Lung microvascular endothelial cell (primary cell): ENCODE measurements around the gene GAMT. TPM values are rescaled to one million over a fixed set of nuclear protein-coding genes. Genes with fewer than 3 reads are reported as not detected.

Source experiments
- DNase-seq, 2 donors: peaks; one replicate each; pipeline versions ENCODE4 v3.0.0 to v3.0.0-alpha.2; 2010; ENCODE audit warnings: low read depth in 2 of 2
- total RNA-seq: library from RNA; depleted of rRNA; stranded (reverse); fragments of >200 nt; gene quantifications from 2 replicates; pipeline ENCODE4 v1.2.1, GENCODE V29; 2014

Gene GAMT
- total RNA-seq, result 8.3 and 12.6 TPM in 2 replicates

DNA sequence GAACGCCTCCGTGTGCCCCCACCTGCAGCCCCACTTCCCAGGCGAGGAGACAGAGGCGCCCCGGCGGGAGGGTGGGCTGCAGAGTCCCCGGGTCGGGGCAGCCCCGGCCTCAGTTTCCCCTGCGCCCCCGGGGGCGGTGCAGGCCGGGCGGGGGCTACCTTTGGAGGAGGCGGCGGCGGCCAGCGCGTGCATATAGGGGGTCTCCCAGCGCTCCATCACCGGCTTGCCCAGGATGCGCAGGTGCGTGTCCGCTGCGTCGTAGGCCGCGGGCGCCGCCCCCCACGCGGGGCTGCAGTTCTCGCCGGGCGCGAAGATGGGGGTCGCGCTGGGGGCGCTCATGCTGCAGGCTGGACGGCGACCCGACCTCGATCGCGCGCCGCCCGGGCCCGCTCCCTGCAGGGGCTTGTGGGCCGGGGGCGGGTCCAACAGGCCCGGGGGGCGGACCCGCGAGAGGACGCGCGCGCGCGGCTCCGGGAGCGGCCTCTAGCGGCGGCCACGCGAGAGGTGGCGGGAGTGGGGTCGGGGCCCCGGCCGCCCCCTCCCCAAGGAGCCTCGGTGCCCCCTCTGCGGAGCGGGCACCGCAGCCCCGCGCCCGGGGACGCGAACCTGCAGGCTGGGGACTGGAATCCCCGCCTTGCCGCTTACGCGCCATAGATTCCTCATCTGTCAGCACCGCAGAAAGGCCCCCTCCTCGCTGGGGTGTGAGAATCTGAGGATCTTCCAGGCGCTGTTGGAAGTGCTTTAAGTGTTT lies at the start of gene GAMT:
Gene GAMT (minus strand): TSS at position 405 of the 751 bp plus-strand sequence. CDS start 66 bp downstream, at position 339.
- peak in 1 of 2 donors; percentile 62 for DNase-seq

DNA sequence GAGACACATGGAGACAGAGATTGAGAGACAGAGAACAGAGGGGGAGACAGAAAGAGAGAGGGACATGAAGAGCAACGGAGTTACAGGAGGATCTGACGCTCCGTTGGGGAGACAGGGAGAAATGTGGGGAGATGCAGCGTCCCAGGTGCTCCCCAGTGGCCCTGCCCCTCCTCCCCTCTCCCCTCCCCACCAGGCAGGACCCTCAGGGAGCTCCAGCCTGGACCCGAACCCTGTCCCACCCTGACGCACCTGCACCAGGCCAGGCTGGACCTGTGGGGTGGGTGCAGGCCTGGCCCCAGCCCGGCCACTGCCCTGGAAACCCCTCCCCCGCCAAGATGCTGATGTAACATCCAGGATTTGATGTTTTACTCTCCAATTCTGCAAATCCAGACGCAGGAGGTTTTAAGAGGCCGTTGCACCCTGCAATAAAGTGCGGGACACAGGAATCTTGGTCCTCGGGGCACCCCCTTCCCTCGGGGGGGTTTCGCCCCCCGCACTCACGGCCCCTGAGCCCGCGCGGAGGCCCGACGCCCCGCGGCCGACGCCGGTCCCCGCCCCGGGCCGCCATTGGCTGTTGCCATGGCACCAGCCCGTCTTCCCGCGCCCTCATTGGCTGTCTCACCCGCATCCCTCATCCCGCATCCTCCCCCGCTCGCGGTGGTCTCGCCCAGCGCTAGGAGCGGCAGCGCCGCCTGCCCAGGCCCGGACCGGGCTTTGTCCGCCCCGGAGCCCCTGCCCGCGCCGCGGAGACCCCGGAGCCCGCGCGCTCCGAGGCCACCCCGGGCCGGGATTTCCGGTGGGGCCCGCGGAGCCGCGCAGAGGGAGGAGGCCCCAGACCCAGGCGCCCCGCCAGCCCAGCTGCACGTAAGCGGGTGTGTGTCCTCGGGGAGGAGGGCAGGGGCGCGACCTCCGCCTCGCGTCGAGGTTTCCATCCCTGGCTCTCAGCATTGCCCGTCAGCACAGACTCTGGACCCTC lies 48.4 kb upstream of the GAMT start, which contains the start of gene APC2:
Gene APC2 (plus strand): TSS at position 655 of the 976 bp plus-strand sequence. CDS start 2,881 bp downstream, outside the sequence.
- peak in 1 of 2 donors; percentile 44 for DNase-seq

DNA sequence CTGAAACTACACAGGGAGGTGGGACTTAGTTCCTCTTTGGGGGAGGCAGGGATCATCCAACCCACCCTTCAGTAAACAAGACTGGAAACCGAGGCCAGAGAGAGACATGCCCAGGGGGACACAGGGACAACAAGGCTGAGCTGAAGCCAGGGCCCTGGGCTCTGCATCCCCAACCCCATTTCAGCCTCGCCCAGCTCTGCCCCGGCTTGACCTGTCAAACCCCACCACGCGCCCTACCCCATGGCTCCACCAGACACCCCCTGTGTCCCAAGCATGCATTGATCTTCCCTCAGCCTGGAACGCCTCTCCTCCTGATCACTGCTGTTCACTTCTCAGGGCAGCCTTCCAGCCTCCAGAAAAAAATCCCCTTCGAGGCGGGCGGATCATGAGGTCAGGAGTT lies 46.6 kb upstream of the GAMT start:
- DNase-seq, result no peak

DNA sequence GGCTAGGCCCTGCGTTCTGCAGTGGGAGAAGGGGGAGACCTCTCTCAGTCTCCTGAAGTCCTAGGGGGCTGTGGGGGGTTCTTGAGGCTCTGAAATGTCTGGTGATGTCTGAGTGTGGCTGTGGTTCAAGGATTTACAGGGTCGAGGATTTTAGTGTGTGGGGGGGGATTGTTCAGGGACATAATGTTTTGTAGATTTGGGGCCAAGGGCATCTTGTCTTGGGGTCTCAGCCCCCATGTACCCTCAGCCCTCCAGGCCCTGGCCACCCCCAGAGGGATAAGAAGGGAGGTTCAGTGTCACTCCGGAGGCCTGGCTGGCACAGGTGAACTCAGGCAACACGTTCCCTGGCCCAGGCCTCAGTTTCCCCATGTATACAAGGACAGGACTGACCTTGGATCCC lies 46.2 kb upstream of the GAMT start:
- no peak for DNase-seq

DNA sequence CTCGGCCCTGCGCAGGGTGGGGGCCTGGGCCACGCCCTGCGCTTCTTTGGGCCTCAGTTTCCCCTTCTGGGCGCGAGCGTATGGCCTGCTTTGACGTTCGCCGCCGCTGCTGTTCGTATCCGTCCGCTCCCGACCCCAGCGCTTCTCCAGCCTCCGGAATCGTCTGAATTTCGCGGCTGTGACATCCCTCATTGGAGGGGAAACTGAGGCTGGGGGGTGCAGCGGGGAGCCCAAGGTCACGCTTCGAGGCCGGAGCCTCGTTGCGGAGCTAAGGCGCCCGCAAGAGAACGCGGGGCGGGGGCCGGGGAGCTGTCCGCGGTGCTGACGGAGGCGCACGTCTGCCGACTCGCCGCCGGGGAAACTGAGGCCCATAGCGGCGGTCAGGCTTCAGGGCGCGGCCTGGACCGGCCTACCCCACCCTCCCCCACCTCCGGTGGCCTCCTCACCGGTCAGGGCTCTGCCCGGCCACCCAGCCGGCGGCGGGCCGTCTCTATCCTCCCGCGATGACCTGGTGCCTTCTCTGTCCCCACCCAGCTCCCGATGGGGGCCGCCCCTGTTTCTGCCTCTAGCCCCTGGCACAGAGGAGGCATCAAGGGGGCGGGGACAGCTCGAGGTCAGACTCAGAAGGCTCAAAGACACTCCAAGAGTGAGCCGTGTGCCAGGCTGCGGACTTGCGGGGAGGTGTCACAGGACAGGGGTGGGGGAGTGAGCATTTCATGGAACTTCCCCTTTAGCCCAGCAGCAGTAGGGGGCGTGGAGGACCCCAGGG lies 45.6 kb upstream of the GAMT start:
- no peak for DNase-seq

DNA sequence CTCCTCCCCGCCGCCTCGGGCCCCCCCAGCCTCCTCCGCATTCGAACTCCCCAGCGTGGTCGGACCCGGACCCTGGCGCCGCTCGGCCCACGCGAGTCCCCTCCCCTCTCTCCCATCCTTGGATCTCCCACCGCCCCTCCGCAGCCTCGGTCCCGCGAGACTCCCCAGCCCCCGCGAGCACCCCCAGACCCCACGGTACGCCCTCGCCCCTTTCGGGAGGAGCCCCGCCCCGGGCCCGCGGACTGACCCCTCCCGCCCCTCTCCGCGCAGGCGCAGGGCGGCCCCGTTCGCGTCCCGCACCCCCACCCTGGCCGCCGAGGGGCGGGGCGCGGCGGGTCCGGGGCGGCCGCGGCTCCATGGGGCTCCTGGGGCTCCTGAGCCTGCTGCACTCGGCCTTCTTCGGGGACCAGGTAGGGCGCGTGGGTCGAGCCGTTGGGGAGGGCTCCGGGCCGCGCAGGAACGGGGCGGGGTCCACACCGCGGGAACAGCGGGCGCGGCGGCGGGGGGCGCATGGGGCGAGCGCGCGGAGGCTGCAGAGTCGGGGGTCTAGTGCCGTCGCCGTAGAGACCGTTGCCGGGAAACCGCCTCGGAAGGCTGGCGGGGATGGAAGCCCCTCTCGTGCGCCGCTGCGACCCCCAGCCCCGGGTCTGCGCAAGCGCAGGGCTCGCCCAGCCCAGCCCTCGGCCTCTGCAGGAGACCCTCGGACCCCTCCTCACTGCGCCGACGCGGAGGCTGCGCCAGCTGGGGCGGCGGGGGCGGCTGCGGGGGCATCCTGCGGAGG lies 44.8 kb upstream of the GAMT start:
- no peak for DNase-seq

DNA sequence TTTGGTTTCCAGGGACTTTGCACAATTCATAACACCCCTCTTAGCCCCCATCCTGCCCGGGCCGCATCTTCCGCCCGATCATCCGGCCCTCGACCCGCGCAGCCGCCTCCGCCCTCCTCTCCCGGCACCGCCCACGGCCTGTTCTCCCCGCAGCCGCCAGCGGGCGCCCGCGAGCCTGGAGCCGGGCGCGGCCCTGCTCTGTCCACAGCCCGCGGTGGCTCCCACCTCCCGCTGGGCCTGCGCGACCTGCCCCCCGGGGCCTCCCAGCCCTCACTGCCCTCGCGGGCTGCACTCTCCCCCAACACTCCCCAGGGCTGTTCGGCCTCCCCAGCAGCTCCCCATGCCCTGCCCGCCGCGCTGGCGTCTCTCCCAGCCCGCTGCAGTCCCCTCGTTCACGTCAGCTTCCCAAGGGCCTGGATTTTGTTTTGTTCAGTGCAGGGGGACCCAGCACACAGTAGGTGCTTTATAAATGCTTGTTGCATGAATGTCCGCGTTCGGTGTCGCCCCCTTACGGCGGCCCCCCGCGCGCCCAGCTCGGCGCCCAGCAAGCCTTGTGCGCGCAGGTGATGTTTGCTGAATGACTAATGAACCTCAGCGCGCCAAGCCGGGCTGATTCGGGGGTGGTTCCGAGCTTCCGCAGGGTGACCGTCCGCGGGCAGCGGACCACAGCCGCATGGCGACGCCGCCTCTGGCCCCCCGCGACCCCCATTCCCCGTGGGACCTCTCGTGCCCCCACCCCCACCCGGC lies 44.0 kb upstream of the GAMT start:
- peak; percentile 39 to 60 for DNase-seq

DNA sequence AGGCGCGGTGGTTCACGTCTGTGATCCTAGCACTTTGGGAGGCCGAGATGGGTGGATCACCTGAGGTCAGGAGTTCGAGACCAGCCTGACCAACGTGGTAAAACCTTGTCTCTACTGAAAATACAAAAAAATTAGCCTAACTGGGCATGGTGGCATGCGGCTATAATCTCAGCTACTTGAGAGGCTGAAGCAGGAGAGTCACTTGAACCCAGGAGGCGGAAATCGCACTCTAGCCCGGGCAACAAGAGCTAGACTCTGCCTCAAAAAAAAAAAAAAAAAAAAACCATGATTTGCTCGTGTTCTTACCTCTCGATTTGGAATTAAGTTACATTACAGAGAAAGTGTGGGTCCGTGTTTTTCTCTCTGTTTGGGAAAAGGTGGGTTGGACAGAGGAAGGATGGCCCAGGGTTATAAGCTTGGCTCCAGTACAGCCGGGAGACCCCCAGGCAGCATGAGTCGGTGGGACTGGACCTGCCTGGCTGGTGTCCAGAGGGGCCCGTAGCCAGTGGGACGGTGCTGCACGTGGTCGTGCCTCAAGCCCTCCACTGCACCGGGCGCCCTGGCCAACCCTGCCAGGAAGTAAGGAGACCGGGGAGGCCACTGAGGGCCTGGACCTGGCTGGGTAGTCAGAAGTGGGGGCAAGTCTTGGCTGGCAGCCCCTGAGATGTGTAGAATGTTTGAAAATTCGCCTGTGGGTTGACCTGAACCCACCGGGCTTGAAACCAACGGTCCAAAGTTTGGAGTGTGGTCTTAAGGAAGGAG lies 40.5 kb upstream of the GAMT start:
- no peak for DNase-seq

DNA sequence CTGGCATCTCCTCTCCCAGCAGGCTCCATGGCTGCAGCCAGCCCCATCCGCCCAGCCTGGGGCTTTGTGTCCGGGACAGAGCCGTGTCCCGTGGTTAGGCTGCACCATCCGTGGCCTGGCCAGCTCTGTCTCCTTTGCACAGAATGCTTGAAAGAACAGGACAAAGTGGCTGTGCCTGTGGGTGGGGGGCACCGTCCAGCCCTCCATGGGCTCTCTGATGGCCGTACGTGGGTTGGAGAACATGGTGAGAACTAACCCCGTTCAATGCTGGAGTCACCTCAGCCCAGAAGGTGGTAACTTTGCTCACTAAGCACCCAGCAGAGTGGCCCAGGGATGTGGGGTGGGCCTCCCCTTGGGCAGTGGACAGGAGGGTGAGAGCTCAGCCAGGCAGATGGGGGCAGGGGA lies 39.7 kb upstream of the GAMT start:
- DNase-seq, result no peak

DNA sequence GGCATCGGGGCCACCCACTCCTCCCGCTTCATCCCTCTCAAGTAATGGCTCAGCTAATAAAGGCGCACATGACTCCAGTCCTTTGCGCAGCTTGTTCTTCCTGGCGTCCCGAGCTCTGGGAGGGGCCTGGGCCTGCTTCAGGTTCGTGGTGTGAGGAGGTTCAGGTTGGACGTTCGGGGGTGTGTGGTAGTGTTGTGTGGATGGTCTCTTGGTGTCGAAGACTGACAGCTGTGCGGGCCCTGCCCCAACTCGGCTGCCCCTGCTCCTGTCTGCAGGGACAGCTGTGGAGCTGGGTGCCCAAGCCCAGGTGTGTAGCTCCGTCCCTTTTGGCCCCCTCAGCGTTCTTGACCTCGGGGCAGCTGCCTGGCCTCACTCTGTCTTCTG lies 39.1 kb upstream of the GAMT start:
- no peak for DNase-seq

DNA sequence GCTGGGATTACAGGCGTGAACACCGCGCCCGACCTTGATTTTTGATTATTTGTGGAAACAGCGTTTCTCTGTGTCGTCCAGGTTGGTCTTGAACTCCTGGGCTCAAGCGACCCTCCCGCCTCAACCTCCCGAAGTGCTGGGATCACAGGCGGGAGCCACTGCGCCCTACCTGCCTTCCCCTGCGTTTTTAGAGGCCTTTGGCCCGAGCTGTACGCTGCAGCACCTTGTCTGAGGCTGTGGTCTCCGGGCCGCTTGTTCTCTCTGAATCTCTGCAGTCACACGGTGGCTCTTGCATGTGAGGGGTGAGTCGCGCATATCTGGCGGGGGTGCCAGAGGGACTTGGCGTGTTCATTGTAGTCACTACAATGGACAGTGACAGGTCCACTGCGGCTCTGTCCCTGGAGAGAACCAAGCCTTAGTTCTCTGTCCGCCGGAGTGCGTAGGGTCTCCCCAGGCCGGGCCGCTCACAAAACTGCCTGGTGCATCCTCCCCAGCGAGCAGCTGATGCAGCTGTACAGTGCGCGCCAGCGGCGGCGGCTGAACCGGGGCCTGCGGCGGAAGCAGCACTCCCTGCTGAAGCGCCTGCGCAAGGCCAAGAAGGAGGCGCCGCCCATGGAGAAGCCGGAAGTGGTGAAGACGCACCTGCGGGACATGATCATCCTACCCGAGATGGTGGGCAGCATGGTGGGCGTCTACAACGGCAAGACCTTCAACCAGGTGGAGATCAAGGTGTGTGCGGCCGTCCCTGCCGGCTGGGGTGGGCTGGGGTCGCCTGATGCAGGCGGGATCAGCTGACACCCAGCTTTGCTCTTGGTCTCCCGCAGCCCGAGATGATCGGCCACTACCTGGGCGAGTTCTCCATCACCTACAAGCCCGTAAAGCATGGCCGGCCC lies 38.4 kb upstream of the GAMT start:
- peak; percentile 30 to 49 for DNase-seq

DNA sequence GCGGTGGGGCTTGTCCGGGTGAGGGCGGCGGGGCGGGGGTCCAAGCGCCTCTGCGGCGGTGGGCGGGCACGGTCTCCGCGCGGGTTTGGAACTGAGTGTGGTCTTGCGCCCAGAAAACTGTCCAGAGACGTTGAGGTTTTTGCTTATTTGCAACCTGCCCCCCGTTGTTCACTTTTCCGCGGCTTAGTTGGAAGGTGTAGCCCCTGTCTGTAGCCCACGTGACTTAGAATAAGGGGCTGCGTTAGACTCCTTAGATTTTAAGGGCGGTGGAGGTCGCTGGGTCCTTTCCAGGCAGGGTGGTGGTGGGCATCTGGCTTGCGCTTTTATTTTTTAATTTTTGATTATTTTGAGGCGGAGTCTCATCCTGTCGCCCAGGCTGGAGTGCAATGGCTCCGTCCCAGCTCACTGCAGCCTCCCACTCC lies 37.6 kb upstream of the GAMT start:
- no peak for DNase-seq

DNA sequence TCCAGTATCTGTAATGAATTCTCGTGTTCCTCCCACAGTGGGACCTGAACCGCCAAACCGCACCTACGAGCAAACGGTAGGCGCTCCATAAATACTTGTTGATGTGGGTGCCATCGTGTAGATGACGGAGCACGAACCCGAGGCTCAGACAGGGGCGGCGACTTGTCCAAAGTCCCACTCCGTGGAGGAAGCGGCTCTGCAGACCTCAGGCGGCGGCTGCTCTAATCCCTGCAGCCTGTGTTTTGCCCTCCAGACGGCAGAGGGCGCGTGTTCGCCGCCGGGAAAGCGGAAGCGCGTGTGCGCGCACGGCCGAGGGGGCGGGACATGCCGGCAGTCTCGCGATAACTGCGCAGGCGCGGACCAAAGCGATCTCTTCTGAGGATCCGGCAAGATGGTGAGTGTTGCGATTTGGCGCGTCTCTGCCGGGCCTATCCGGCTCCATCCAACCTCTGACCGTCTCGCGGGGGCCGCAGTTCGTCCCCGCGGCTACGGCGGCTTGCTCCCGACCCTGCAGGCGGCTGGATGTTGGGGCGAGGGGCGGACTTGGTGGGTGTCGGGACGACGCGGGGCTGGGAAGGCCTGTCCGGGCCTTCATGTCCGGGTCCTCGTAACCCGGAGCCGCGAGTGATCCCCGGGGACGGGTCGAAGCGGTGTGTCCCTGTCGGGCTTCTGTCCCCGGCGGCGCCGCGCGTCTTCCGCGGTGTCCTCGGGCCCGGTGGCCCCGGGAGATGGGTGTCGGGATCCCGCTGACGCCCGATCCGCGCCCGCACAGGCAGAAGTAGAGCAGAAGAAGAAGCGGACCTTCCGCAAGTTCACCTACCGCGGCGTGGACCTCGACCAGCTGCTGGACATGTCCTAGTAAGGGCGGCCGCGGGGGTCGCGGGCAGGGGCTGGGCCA lies 36.9 kb upstream of the GAMT start, which contains the start of gene RPS15:
Gene RPS15 (plus strand): TSS at position 362 of the 898 bp plus-strand sequence. CDS start 30 bp downstream, at position 392.
- DNase-seq, result peak; percentile 97 to 98

DNA sequence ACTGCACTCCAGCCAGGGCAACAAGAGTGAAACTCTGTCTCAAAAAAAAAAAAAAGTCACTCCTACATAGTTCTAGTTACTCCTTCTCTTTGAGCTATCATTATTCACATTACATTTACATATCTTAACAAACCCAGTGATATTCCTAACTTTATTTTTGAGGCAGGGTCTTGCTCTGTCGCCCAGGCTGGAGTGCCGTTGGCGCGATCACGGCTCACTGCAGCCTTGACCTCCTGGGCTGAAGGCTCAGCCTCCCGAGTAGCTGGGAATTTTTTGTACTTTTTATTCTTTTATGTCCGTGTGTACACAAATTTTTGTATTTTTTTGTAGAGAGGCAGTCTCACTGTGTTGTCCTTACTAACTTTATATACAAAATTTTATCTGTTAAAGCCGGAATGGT lies 36.3 kb upstream of the GAMT start:
- DNase-seq, result no peak

DNA sequence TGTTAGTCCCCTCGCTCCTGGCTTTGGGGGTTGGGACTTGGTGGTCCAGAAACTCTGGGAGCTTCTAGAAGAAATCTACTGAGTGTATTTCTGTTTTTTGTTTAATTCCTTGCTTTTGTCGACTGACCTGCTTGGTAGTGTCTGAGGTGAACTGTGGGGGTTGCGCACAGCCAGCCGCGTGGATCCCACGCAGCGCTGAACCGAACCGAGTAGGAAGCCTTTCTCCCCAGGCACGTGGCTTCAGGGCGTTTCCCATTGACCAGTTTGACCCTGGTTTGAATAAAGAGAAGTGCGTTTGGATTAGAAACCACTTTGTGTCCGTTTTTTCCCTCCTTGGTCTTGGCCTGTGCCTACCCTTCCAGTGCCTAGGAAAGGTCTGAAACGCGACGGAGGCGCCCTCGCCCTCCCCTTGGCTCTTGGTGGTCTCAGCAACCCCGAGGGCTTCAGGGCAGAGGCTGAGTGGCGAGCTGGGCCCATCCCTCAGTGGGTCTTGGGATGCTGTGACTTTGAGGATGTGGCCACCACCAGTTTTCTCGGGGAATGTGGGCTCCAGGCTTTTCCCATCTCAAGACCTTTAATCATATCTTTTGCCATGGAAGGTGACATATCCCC lies 34.1 kb upstream of the GAMT start:
- DNase-seq, result no peak

DNA sequence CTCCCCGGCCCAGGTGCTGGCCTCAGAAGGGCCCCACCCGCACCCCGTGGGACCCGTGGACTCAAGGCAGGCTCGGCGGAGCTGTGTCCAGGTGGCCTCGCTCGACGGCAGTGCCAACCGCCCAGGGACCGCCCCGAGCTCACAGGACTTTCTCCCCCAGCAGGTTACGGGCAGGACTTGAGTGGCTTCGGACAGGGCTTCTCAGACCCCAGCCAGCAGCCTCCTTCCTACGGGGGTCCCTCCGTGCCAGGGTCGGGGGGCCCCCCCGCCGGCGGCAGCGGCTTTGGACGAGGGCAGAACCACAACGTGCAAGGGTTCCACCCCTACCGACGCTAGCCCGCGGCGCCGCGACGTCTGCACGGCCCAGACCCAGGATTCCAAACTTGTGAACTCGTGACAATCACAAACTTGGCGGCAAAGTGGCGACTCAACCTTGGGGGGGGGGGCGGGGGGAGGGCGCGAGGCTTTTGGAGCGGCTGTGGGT lies 33.3 kb upstream of the GAMT start:
- DNase-seq, result no peak

DNA sequence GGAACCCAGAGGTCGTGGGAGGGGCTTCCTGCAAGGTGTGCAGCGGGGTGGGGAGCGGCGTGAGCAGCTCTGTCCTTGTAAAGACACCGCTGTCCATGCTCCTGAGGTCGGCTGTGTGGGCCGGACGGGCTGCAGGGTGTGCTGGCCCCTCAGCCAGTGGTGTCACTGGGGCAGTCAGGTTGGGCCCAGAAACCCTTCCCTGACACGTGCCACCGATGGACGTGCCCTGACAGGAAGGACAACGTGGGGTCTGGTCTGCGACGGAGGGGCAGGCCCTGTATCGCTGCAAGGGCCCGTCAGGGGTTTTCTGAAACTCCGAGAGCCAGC lies 32.7 kb upstream of the GAMT start:
- DNase-seq, result no peak
